Endothelial cell of umbilical vein (primary cell): ENCODE measurements around the gene STK32C.

Source experiments
- CTCF ChIP-seq, 2 donors: IDR thresholded peaks; 1 replicate in 1 of 2; 2 replicates in 1 of 2; pipeline ENCODE4 v1.5.1; 2011; ENCODE audit warnings: low read length in 2 of 2, mild to moderate bottlenecking in 2 of 2, moderate library complexity in 2 of 2, control low read depth in 1 of 2, inconsistent platforms in 1 of 2, low read depth in 1 of 2; ENCODE audit not compliant: insufficient read depth in 1 of 2; ENCODE audit errors: extremely low read depth in 1 of 2
- EZH2 ChIP-seq: IDR thresholded peaks from 2 replicates; pipeline ENCODE4 v1.6.1; 2012; ENCODE audit warnings: borderline replicate concordance, low read depth, mild to moderate bottlenecking, moderate library complexity, low read length, inconsistent platforms; ENCODE audit not compliant: severe bottlenecking
- FOS ChIP-seq: IDR thresholded peaks from 2 replicates; pipeline ENCODE4 v1.6.1; 2011; ENCODE audit warnings: mild to moderate bottlenecking, low read length, moderate library complexity, borderline replicate concordance; ENCODE audit not compliant: insufficient read depth
- GATA2 ChIP-seq: IDR thresholded peaks from 2 replicates; pipeline ENCODE4 v1.7.0; 2011; ENCODE audit warnings: low read depth, mild to moderate bottlenecking, moderate library complexity, mixed read lengths, low read length; ENCODE audit not compliant: insufficient read length, insufficient read depth
- JUN ChIP-seq: IDR thresholded peaks from 2 replicates; pipeline ENCODE4 v1.6.1; 2011; ENCODE audit warnings: borderline replicate concordance, low read depth; ENCODE audit not compliant: insufficient read length, insufficient read depth
- MAX ChIP-seq: IDR thresholded peaks from 2 replicates; pipeline ENCODE4 v1.6.1; 2011; ENCODE audit not compliant: insufficient read depth, insufficient read length
- MYC ChIP-seq: IDR thresholded peaks from one replicate; pipeline ENCODE4 v1.6.1; 2011; ENCODE audit warnings: mild to moderate bottlenecking, low read depth, low read length
- POLR2A ChIP-seq: IDR thresholded peaks from 2 replicates; pipeline ENCODE4 v1.6.1; 2012; ENCODE audit warnings: low read depth, mild to moderate bottlenecking, control low read depth, low read length
- POLR2AphosphoS5 ChIP-seq: IDR thresholded peaks from 2 replicates; pipeline ENCODE4 v1.6.1; 2012; ENCODE audit warnings: low read depth, mild to moderate bottlenecking, control low read depth, low read length, moderate library complexity; ENCODE audit not compliant: insufficient read depth

GRCh38 chr10:132273966-132274365, 33.8 kb downstream of the STK32C start:
- no peak for TF ChIP-seq CTCF (IDR thresholded peaks at IDR 0.05; ENCODE audit: extremely low read depth in 1 of 2, insufficient read depth in 1 of 2, low read depth in 1 of 2, low read length in 2 of 2)
- TF ChIP-seq POLR2AphosphoS5: no peak
- no peak for TF ChIP-seq EZH2
- TF ChIP-seq POLR2A: no peak
- TF ChIP-seq MAX: no peak
- no peak for TF ChIP-seq FOS
- TF ChIP-seq GATA2: no peak
- TF ChIP-seq JUN: no peak
- TF ChIP-seq MYC: no peak
